RWPE2 (cell line): ENCODE results near the gene TRPV2.
A peak's percentile ranks its signal among the peaks of the same experiment; 100 is the strongest.

Experiments used
- ATAC-seq: fragments of 200-7000 bp; cut with Tn5 transposase; 3 replicates; pipeline ENCODE4 v1.9.1; 2021; ENCODE audit warnings: low read depth
- DNase-seq: peaks from one replicate; pipeline ENCODE4 v3.0.0-alpha.2; 2020; ENCODE audit warnings: low spot score
- H3K27ac ChIP-seq: fragments of 450-650 bp; 2 replicates; pipeline ENCODE4 v1.5.1; 2017; ENCODE audit warnings: mild to moderate bottlenecking; ENCODE audit not compliant: poor library complexity, severe bottlenecking
- H3K27me3 ChIP-seq: fragments of 250-450 bp; sonication (Bioruptor Pico); 2 replicates; pipeline ENCODE4 v1.5.1; 2021; ENCODE audit warnings: mild to moderate bottlenecking, moderate library complexity; ENCODE audit not compliant: insufficient read depth, poor library complexity, severe bottlenecking
- H3K36me3 ChIP-seq: fragments of 250-450 bp; sonication (Bioruptor Pico); 2 replicates; pipeline ENCODE4 v1.5.1; 2020; ENCODE audit warnings: low read depth, mild to moderate bottlenecking, moderate library complexity
- H3K4me1 ChIP-seq: fragments of 250-450 bp; sonication (Bioruptor Pico); 2 replicates; pipeline ENCODE4 v1.5.1; 2021; ENCODE audit warnings: mild to moderate bottlenecking, moderate library complexity; ENCODE audit not compliant: insufficient read depth, poor library complexity, severe bottlenecking
- H3K4me3 ChIP-seq: fragments of 250-450 bp; sonication (Bioruptor Pico); 2 replicates; pipeline ENCODE4 v1.5.1; 2021; ENCODE audit warnings: mild to moderate bottlenecking, moderate library complexity; ENCODE audit not compliant: severe bottlenecking
- H3K9me3 ChIP-seq: fragments of 250-450 bp; sonication (Bioruptor Pico); 2 replicates; pipeline ENCODE4 v1.5.1; 2021; ENCODE audit warnings: mild to moderate bottlenecking, moderate library complexity; ENCODE audit not compliant: severe bottlenecking
- TF ChIP-seq, protein P1 (sequence below): fragments of 450-650 bp; IDR thresholded peaks from one replicate; pipeline ENCODE4 v1.5.1; 2017; ENCODE audit warnings: mild to moderate bottlenecking, moderate library complexity; ENCODE audit not compliant: poor library complexity, severe bottlenecking

The TRPV2 gene

DNA sequence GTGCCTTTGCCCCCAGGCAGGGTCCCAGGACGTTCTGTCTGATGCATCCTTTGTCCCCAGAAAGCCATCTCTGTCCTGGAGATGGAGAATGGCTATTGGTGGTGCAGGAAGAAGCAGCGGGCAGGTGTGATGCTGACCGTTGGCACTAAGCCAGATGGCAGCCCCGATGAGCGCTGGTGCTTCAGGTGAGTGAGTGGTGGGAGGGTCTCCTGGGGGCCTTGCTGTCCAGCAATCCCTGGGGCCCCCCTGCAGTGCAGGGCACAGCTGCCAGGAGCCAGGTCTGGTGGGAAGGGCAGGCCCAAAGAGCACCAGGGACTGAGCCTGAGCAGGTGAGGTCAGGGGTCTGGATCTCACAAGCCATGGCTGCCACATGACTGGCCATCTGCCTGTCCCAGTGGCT is 18.1 kb downstream of the TRPV2 start:
- TF ChIP-seq, protein P1, sequence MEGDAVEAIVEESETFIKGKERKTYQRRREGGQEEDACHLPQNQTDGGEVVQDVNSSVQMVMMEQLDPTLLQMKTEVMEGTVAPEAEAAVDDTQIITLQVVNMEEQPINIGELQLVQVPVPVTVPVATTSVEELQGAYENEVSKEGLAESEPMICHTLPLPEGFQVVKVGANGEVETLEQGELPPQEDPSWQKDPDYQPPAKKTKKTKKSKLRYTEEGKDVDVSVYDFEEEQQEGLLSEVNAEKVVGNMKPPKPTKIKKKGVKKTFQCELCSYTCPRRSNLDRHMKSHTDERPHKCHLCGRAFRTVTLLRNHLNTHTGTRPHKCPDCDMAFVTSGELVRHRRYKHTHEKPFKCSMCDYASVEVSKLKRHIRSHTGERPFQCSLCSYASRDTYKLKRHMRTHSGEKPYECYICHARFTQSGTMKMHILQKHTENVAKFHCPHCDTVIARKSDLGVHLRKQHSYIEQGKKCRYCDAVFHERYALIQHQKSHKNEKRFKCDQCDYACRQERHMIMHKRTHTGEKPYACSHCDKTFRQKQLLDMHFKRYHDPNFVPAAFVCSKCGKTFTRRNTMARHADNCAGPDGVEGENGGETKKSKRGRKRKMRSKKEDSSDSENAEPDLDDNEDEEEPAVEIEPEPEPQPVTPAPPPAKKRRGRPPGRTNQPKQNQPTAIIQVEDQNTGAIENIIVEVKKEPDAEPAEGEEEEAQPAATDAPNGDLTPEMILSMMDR = no peak
- Histone ChIP-seq H3K4me3 (no peak overlapping the region), H3K4me1 (no peaks in the 10 kb centered on the region), H3K9me3 (no peaks in the 10 kb centered on the region), H3K27ac (no peak overlapping the region), H3K27me3 (no peaks in the 10 kb centered on the region), H3K36me3 (no peaks in the 10 kb centered on the region)
- no peak for ATAC-seq
- DNase-seq = no peak

DNA sequence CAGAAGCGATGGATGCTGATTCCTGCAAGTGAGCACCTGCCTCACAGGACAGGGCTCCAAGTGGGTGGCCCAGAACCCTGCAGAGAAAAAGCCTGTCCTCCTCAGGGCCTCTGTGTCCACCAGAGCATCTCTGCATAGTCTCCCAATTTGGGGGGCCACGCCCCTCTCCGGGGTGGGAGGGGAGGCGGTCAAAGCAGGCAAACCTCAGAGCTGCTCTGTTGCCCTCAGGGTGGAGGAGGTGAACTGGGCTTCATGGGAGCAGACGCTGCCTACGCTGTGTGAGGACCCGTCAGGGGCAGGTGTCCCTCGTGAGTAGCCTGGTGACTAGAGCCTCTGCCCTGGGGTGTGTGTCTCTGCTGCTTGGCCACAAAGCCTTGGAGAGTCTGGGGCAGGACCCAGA is 19.3 kb downstream of the TRPV2 start:
- H3K27ac ChIP-seq = no peak overlapping the region
- H3K27me3 ChIP-seq = no peaks in the 10 kb centered on the region
- no peak for DNase-seq

DNA sequence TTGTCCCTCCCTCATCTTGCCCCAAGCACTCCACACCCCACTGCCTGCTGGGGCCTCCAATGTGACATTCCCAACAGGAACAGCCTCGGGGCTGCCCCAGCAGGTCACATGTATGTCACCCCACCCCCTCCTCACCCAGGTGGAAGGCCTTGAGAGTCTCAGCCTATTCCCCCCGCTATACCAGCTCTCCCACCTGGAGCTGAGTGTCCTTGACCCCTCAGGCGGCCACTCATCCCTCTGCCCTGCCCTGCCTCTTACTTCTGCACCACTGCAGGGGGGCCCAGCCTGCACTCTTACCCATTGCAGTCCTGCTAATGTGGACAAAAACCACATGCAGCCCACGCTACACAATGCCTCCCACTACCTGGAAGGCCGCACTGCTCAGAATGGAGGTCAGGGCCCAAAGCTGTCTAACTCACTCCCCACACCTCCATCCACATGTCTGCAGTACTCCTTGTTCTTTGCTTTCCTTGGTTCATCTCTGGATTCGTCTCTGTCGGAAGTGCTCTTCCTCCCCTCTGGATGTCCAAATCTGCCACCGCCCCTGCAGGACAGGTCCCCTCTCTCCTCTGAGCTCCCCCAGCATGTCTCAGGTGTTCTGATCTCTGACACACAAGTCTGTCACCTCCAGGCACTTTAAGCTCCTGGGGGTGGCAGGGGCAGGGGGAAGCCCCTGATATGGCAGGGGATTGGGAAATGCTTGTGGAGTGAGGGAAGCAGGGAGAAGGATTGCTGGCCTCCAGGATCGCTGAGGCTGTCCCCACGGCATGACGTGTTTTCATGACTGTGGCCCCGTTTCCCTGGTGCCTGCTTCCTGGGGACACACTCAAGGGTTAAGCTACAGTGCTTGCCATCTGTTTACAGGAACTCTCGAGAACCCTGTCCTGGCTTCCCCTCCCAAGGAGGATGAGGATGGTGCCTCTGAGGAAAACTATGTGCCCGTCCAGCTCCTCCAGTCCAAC is 20.8 kb downstream of the TRPV2 start:
- H3K36me3 ChIP-seq = peaks cover 23% of the 10 kb centered on the region
- H3K27me3 ChIP-seq = no peaks in the 10 kb centered on the region
- ATAC-seq (no peak), DNase-seq (no peak)
- peaks cover 8% of the 10 kb centered on the region for H3K4me1 ChIP-seq
- H3K27ac ChIP-seq = no peak overlapping the region
- H3K9me3 ChIP-seq = no peaks in the 10 kb centered on the region
- H3K4me3 ChIP-seq = no peak overlapping the region
- TF ChIP-seq, protein P1 = no peak

More for the DNA sequence above, 19.3 kb downstream of the TRPV2 start:
- no peaks in the 10 kb centered on the region for H3K9me3 ChIP-seq
- no peaks in the 10 kb centered on the region for H3K4me1 ChIP-seq
- ATAC-seq = no peak
- TF ChIP-seq, protein P1 = no peak
- no peak overlapping the region for H3K4me3 ChIP-seq
- H3K36me3 ChIP-seq = peaks cover 7% of the 10 kb centered on the region

DNA sequence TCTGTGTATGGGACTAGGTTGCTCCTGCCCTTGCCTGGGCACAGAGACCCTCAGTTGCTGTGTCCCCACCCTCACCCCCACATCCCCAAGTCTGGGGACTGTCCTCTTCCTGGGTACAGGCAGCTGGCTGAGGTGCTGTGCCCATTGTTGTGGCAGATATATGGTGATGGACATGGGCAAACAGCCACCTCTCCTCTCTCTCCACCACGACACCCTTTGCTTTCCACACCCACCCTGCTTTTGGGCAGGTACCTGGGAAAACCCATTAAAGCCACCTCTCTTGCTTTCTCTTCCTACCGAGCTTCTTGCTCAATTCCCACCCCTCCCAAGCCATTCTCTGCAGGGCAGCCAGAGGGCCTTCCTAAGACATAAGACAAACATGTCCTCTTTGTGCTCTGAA is 21.7 kb downstream of the TRPV2 start:
- ATAC-seq = no peak
- Histone ChIP-seq H3K4me3 (no peak overlapping the region), H3K27me3 (no peaks in the 10 kb centered on the region), H3K36me3 (peaks cover 31% of the 10 kb centered on the region), H3K27ac (no peak overlapping the region), H3K9me3 (no peaks in the 10 kb centered on the region), H3K4me1 (peaks cover 12% of the 10 kb centered on the region)
- TF ChIP-seq, protein P1 = no peak
- no peak for DNase-seq

DNA sequence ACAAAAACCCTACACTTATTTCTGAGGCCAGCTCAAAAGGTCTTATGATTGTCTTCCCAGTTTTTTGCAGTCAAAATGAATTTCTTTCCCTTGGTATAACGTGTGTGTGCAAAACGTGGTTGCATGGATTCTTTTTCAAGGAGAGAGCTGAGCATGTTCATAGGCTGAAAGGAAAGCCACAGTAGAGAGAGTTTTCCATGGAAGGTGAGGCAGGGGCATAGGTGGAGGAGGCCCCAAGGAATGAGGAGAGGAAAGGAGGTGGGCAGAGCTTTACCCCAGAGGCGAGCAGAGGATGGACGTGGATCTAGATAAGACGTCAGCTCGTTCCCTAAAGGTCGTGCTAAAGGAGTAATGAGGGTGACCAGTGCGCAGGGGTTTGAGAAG is 22.8 kb downstream of the TRPV2 start:
- peak overlapping the region; percentile 93 for H3K27ac ChIP-seq
- peaks cover 12% of the 10 kb centered on the region for H3K4me1 ChIP-seq
- H3K27me3 ChIP-seq = no peaks in the 10 kb centered on the region
- H3K4me3 ChIP-seq = peak overlapping the region; percentile 14
- TF ChIP-seq, protein P1 = no peak
- DNase-seq (no peak), ATAC-seq (no peak; the same call in 1 of the 3 replicates)
- peaks cover 42% of the 10 kb centered on the region for H3K36me3 ChIP-seq
- no peaks in the 10 kb centered on the region for H3K9me3 ChIP-seq
